NCI-H345 treated with DMSO at 0.1 percent for 48 hours (cell line): Measurements from ENCODE around the gene ERN1.
"Not testable (repeated sequence)": the region's sequence is repeated elsewhere in the genome, so short reads cannot be mapped to it uniquely, and the experiment has no call there.

Experiments
- DNase-seq: peaks from one replicate; lab custom pipeline; 2025; ENCODE audit not compliant: unreplicated experiment; lab: John Stamatoyannopoulos, UW

The ERN1 gene

GRCh38 chr17:64138441-64138840 is 8.5 kb upstream of the ERN1 start:
- no peak for DNase-seq

GRCh38 chr17:64135000-64135399 is 5.1 kb upstream of the ERN1 start:
- no peak for DNase-seq

- DNase-seq, result no peak
Observed at GRCh38 chr17:64134216-64134970, 4.4 kb upstream of the ERN1 start.

GRCh38 chr17:64133546-64134215 is 3.7 kb upstream of the ERN1 start:
- peak; percentile 60 for DNase-seq

- DNase-seq, result no peak
Observed at GRCh38 chr17:64131606-64132270, 1.8 kb upstream of the ERN1 start.

- no peak for DNase-seq
Observed at GRCh38 chr17:64130559-64131001, 636 bp upstream of the ERN1 start.

- no peak for DNase-seq
Observed at GRCh38 chr17:64129515-64129764, 504 bp downstream of the ERN1 start.

- no peak for DNase-seq
Observed at GRCh38 chr17:64128787-64129514, 993 bp downstream of the ERN1 start.

- DNase-seq, result no peak
Observed at GRCh38 chr17:64126918-64127317, 3.0 kb downstream of the ERN1 start.

GRCh38 chr17:64125937-64126336 is 4.0 kb downstream of the ERN1 start:
- DNase-seq, result no peak

GRCh38 chr17:64124609-64125008 is 5.3 kb downstream of the ERN1 start:
- no peak for DNase-seq

GRCh38 chr17:64123114-64123513 is 6.8 kb downstream of the ERN1 start:
- DNase-seq, result no peak

GRCh38 chr17:64120972-64121786 is 8.8 kb downstream of the ERN1 start:
- not testable (repeated sequence) for DNase-seq

GRCh38 chr17:64120159-64120810 is 9.7 kb downstream of the ERN1 start:
- peak; percentile 43 for DNase-seq

GRCh38 chr17:64117981-64118979 is 11.7 kb downstream of the ERN1 start:
- peak; percentile 42 for DNase-seq

- DNase-seq, result no peak
Observed at GRCh38 chr17:64115822-64116534, 14.0 kb downstream of the ERN1 start.

GRCh38 chr17:64115043-64115698 is 14.8 kb downstream of the ERN1 start:
- DNase-seq, result no peak

- no peak for DNase-seq
Observed at GRCh38 chr17:64113006-64113405, 16.9 kb downstream of the ERN1 start.
